Measurements from ENCODE around the gene SYP. TPM values are rescaled to one million over a fixed set of nuclear protein-coding genes. Genes with fewer than 3 reads are reported as not detected.
A peak's percentile ranks its signal among the peaks of the same experiment; 100 is the strongest.

SYP gene
- total RNA-seq, 1 experiment from 2014 or later = 0.75 TPM

DNA sequence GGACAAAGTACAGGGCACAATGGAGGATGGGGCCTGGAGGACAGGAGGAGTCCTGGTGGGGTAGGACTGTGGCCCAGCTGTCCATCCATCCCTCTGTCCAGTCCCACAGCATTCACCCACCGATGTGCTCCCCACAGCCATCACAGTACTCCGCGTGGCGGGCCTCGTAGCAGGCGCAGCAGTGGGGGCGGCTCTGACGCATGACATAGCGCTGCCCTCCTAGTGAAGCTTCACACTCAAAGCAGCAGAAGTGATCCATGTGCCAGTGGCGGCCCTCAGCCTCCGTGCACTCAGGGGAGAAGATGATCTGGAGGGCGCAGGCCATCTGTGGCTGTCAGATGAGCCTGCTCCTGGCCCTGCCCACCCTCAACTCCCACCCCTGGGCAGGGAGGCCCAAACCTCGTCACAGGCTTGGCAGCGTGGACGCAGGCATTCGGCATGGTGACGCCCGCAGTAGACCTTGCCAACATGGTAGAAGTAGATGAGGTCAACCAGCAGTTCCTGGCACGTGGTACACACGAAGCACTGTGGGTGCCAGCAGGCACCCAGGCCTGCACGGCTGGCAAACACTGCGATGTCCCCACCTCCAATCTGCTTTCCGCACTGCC is 22.0 kb downstream of the SYP start:
- ChIA-PET POLR2A (interaction anchor here (0.7 to 1.9 kb wide), 4 partner anchors 10 to 104 kb away, joined by 3 to 27 read pairs (median 4); partner anchors contain the start of gene PRAF2), CTCF (no interaction called here)
- DNase-seq (ENCODE audit: unreplicated experiment) = no peak
- H3K36me3 Mint-ChIP-seq (ENCODE audit: insufficient read depth, unreplicated experiment) = peaks cover 68% of the 10 kb centered on the region
- peak overlapping the region; percentile 47 for H3K27ac Mint-ChIP-seq (ENCODE audit: low read depth, unreplicated experiment)
- H3K4me3 Mint-ChIP-seq (ENCODE audit: unreplicated experiment) = no peak overlapping the region
- TF ChIP-seq, protein P1, sequence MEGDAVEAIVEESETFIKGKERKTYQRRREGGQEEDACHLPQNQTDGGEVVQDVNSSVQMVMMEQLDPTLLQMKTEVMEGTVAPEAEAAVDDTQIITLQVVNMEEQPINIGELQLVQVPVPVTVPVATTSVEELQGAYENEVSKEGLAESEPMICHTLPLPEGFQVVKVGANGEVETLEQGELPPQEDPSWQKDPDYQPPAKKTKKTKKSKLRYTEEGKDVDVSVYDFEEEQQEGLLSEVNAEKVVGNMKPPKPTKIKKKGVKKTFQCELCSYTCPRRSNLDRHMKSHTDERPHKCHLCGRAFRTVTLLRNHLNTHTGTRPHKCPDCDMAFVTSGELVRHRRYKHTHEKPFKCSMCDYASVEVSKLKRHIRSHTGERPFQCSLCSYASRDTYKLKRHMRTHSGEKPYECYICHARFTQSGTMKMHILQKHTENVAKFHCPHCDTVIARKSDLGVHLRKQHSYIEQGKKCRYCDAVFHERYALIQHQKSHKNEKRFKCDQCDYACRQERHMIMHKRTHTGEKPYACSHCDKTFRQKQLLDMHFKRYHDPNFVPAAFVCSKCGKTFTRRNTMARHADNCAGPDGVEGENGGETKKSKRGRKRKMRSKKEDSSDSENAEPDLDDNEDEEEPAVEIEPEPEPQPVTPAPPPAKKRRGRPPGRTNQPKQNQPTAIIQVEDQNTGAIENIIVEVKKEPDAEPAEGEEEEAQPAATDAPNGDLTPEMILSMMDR (IDR thresholded peaks at IDR 0.05; ENCODE audit: unreplicated experiment) = no peak
- H3K4me1 Mint-ChIP-seq (ENCODE audit: insufficient read depth, unreplicated experiment) = peaks cover 21% of the 10 kb centered on the region
- intact Hi-C loops (cut with micrococcal nuclease) = no loop called here
- no TSS peak for BruUV-seq (replicated peaks)
- H3K9me3 Mint-ChIP-seq (ENCODE audit: unreplicated experiment) = peaks cover 21% of the 10 kb centered on the region
- no peaks in the 10 kb centered on the region for H3K27me3 Mint-ChIP-seq (ENCODE audit: insufficient read depth, unreplicated experiment)

DNA sequence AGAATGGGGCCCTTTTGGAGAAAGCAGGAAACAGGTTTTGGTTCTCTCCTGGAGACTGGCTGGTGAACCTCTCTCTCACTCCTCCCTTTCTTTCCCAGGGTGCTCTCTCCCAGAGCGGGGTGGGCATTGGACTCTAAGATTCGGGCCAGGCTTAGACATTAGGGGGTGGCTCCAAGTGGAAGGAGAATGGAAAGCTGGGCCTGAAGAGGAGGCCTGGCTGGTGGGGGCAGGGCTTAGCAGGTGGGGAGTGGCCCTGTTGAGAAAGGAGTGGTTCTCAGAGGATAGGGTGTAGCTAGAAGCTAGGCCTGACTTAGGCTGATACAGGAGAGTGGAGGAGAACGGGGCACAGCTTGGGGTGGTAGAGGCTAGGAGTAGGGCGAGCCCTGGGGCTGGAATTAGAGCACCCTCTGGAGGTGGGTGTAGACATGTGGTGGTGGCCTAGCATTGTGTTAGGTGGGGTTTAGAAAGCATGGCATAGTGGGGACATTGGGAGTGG is 22.6 kb downstream of the SYP start:
- peak; percentile 54 for DNase-seq (ENCODE audit: unreplicated experiment)
- Mint-ChIP-seq H3K4me3 (ENCODE audit: unreplicated experiment) (no peak overlapping the region), H3K9me3 (ENCODE audit: unreplicated experiment) (peaks cover 21% of the 10 kb centered on the region), H3K36me3 (ENCODE audit: insufficient read depth, unreplicated experiment) (peaks cover 73% of the 10 kb centered on the region), H3K4me1 (ENCODE audit: insufficient read depth, unreplicated experiment) (peaks cover 21% of the 10 kb centered on the region), H3K27me3 (ENCODE audit: insufficient read depth, unreplicated experiment) (no peaks in the 10 kb centered on the region), H3K27ac (ENCODE audit: low read depth, unreplicated experiment) (peak overlapping the region; percentile 47)
- TF ChIP-seq, protein P1 (IDR thresholded peaks at IDR 0.05; ENCODE audit: unreplicated experiment) = no peak
- POLR2A ChIA-PET = interaction anchor here (0.7 to 1.9 kb wide), 4 partner anchors 10 to 104 kb away, joined by 3 to 27 read pairs (median 4); partner anchors contain the start of gene PRAF2
- intact Hi-C loops (cut with micrococcal nuclease) = no loop called here
- CTCF ChIA-PET = interaction anchor here (1.2 kb wide), 1 partner anchor 9 kb away, joined by 3 read pairs; no protein-coding TSS in a partner anchor
- no TSS peak for BruUV-seq (replicated peaks)

DNA sequence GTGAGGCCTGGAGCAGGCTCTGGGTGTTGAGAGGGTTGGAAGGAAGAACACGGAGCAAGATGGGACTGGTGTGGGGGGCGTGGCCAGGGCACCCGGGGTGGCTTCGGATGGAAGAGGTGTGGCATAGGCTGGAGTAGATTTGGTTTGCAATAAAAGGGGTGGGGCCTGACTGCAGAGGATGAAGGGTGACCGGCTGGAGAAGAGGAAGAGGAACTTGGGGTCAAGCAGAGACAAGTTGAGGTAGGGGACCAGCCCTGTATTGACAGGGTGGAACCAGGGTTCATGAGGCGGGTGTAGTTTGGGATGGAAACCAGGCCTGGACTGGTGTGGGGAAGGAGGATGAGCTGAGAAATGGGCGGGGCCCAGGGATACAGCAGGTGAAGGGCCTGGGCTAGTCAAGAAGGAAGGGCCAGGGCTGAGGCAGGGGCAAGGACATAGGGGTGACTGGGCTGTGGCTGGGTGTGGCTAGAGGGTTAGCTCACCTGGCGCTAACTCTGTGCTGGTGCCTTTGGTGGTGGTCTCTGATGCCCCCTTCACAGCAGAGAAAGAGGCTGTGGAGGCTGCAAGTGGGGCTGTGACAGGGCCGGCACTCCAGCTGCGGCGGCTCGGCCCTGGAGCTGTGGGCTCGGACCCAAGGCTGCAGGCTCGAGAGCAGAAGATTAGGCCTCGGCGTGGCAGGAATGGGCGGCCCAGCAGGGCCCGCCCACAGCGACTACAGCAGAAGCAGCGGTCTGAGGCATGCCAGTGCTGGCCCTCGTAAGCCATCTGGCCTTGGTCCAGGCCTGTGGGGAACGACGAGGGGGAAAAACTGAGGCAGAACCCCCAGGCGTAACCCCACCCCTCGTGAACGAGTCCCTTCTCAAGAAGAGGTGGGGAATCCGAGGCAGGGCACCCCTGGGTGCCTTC is 23.3 kb downstream of the SYP start:
- intact Hi-C loops (cut with micrococcal nuclease) = no loop called here
- peak; percentile 71 for DNase-seq (ENCODE audit: unreplicated experiment)
- Mint-ChIP-seq H3K9me3 (ENCODE audit: unreplicated experiment) (peaks cover 21% of the 10 kb centered on the region), H3K36me3 (ENCODE audit: insufficient read depth, unreplicated experiment) (peaks cover 72% of the 10 kb centered on the region), H3K4me1 (ENCODE audit: insufficient read depth, unreplicated experiment) (peaks cover 21% of the 10 kb centered on the region), H3K4me3 (ENCODE audit: unreplicated experiment) (peak overlapping the region; percentile 51), H3K27ac (ENCODE audit: low read depth, unreplicated experiment) (peak overlapping the region; percentile 47), H3K27me3 (ENCODE audit: insufficient read depth, unreplicated experiment) (no peaks in the 10 kb centered on the region)
- TF ChIP-seq, protein P1 (IDR thresholded peaks at IDR 0.05; ENCODE audit: unreplicated experiment) = no peak
- ChIA-PET CTCF (interaction anchor here (0.7 to 1.2 kb wide), 2 partner anchors 9 to 1346 kb away, joined by 3 read pairs; no protein-coding TSS in a partner anchor), POLR2A (interaction anchor here (1.5 to 1.9 kb wide), 3 partner anchors 9 to 21 kb away, joined by 4 to 27 read pairs (median 5); no protein-coding TSS in a partner anchor)
- no TSS peak for BruUV-seq (replicated peaks)

Measured in MCF 10A (cell line).